HG03442 (cell line): ENCODE data around the gene RNF39.

Source experiments
- ATAC-seq: cut with Tn5 transposase; IDR thresholded peaks from one replicate; pipeline ENCODE4 v1.9.1; 2021; ENCODE audit warnings: mild to moderate bottlenecking, moderate library complexity; ENCODE audit not compliant: unreplicated experiment

RNF39 gene

DNA sequence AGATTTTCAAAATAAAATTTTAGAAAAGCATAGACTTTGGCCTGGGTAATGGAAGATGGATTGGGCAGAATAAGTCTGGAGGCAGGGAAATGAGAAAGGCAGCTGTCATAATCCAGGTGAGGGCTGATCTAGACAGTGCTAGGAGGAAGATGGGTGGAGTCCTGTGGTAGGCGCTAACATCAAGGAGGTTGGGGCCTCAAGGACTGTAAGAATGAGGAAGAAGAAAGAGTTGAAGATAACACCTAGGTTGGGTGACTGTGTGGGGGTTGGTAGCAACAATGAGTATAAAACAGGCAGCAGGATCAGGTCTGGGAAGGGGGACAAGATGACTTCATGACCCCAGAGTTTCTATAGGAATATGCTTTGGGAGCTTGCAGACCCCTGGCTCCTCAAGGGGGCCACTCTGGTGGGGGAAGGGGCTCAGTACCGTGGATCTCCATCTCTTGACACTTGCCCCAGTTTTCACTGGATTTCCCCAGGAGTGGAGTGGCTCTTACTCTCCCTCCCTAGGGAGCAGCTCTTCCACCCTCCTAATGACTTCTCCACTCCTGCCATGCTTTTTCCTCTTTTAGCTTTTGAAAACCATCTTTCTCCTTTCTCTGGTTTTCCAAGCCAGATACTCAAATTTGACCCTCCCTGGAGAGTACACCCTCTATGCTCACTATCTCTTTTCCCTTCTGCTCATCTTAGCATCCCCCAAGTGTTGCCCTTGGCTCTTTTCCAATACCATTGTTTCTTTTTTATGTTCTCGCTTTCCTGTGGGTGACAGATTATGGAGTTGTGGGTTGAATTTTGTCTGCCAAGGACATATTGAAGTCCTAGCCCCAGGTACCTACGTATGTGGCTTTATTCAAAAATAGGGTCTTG lies 22.6 kb upstream of the RNF39 start:
- no peak for ATAC-seq

DNA sequence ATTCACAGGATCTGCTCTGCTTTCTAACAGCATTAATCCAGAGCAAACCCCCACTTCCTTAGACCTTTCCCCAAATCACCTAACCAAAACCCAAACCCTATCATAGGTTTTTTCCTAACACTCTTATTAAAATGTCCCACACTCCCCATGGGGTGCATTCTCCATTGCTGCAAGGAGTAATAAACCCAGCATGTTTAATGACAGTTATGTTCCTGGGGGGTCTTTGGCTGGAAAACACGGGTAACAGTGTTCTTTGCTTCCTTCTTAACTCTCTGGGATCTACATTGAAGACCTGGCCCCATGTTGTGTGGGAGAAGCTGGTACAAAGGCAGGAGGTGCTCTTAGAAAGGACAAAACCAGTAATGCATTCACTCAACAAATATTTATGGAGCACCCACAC lies 21.3 kb upstream of the RNF39 start:
- no peak for ATAC-seq

DNA sequence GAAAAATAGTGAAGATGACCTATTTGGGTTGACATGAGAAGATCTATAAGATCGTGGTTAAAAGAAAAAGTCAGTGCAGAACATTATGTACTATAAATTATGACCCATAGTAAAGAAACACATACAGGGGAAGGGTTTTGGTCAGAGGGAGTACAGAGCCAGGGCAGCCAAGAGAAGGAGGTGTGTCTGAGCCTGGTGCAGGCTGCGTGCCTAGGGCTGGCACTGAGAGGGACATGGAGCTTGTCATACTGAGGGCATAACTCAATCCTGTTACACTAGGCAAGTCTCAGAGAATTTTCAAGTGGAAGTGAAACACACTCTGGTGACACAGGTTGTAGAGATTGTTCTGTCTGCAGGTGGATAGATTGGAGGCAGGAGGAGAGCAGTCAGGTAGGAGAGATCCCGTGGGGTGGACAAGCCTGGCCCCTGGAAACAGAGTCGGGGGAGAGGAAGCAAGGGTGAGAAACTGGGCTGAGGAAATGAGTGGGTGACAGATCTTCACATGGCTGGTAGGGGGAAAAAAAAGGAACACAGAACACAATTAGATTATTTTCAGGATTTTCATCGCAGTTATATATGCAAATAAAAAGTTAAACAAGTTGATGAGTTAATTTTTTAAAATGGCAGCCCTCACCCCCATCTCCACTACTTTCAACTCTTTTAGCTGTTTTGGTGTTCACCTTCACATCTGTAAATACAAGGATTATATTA lies 18.5 kb upstream of the RNF39 start:
- ATAC-seq: no peak

DNA sequence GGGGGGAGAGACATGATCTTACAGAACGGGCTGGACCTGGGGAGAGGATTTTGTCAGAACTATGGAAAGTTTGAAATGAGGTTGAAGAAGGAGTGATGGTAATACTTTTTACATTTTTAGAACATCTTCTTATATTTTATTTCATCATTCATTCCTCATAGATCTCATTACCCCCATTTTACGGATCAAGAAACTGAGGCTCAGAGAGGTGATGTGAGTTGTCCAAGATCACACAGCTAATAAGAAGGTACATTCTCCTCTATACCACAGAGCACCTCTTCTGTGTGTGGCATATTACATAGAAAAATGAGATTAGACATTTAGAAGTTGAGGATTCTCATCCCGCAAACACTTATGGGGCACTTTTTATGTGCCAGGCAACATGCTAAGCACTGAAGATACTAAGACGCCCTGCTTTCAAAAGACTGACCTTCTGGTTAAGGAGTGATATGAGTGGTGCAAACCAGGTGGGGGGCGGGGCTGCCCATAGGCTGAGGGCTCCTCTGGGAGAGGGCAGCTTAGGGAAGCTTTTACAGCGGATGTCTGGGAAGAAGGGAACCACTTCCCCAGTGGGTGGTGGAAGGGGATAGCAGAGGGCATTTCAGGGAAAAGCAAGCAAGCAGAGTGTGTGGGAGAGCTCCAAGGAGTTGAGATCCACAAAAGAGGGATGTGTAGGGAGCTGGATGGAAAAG lies 17.4 kb upstream of the RNF39 start:
- no peak for ATAC-seq

DNA sequence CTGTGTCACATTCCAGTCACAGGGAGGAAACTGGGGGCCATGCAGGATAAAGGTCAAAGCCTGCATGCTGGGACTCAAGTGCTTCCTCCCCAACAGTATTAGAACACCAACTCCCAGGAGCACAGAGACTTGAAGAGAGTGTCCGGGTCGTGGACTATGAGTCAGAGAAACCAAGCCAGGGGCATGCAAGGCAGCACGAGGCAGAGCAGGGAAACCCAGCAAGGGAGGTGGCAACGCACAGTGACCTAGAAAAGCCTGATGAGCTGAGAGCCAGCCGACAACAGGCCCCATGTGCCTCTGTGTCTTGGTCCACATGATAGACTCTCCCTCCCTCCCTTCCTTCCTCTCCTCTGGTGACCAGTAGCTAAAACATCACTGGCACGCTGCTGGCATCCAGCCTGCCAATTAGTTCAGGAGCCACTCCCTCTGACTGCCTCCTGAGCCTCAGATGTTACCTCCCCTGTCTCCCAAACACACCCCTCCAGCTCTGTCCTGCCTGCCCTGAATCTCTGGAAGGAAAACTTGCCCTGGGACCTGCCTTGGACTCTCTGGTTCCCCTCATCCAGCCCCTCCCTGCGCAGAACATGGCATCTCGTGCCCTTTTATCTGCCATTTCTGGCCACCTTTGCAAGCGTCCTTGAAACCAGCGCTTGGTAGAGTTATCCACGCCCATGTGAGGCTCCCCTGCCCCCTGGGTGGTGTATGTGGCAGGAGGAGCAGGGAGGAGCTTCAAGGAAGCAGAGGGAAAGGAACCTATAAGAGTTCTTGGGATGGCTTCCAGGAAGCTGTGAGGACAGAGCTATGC lies 16.2 kb upstream of the RNF39 start:
- ATAC-seq: no peak

DNA sequence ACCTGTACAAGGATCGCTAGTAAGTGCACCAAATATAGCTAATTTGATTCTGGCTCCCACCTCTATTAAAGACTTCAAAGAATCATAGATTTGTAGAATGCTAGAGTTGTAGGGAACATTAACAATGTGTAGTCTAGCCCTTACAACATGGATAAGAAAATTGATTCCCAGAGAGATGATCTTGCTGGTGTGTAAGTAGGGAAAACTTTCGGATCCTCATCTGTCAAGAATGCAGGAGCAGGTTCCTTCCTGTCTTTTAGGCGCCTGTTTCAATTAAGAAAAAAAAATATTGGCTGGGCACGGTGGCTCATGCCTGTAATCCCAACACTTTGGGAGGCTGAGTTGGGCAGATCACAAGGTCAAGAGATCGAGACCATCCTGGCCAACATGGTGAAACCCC lies 12.3 kb upstream of the RNF39 start:
- no peak for ATAC-seq

DNA sequence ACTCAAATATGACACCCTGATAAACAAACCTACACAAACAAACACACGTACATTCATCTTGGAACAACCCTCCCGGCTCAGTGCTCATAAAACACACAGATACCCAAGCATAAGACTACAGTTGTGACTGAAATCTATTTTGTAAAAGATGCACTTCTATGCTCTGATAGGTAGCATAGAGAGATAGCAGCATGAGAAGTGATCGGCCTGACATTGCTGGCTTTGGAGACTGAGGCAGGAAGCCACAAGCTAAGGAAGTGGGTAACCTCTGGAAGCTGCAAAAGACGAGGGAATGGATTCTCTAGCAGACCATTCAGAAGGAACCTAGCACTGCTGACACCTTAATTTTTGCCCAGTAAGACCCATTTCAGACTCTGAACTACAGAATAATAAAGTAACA lies 1.6 kb upstream of the RNF39 start:
- no peak for ATAC-seq

DNA sequence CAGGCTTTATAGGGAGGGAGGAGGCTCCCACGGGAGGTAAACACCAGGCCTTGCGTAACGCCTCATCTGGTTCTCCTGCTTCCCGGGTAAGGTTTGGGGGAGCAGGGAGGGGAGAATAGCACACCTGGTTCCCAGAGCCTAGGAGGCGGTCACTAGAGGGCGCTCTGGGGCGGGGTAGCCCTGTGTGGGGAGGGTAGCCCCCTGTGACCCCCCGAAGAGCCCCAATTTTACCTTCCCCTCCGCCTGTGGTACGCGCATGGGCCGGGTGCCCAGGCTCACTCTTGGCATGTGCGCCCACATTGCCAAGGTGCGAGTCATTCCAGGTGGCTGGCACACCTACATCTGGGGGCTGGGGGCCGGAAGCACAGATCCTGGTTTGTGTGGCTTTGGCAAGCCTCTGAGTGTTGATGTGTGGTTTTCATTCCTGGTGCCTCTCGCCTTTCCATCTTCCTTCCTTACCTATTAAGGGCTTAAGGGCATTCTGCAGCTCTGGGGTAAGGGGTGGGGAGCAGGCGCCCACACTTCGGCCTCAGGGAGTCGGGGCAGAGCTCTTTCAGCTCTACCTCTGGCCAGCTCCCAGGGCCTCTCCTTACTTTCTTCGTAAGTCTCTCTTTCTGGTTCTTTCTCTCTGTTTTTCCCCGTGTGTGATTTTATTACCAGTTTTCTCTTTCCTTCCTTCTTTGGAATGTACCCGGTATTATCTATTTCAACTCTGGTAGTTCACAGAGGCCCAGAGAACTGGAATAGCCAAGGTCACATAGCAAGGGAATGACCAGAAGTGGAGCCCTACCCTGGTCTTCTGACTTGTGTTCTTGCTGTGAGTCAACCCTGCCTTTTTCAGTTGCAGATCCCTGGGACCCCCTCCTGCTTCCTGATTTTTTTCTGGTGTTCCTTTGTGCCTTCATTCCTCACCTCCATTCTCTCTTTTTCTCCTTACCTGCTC lies 492 bp upstream of the RNF39 start:
- ATAC-seq: no peak

DNA sequence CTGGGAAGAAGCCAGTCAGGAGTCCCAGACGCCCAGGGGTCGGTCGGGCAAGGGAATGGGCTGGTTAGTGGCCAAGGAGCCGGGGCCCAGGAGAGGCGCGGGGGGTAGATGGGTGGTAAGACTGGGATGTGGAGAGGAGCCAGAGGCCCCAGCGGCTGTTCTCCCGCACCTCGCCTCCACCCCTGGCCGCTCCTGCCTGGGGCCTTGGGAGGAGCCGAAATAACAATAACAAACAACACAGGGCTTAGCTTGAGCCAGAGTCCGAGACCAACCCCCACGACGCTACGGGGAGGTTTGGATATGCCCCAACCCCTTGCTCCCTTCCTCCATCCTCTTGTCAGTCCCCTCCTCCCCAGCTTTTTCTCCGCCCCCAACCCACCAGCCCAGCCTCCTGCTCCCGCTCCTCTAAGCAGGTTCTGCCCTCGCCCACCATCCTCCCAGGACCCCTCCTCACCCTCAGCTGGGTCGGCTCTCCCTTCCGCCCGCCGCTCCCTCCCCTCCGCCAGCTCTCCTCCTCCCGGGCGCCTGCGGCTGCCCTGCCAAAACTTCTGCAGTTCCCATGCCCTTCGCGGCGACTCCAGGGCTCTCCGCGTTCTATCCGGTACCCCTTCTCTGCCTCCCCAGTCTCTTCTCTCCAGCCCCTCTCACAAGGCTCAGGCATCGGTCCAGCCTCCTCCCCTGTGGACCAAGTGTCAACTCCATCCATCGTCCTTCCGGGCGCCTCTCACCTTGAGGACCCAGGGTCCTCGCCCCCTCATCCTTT lies 1.1 kb downstream of the RNF39 start:
- no peak for ATAC-seq

DNA sequence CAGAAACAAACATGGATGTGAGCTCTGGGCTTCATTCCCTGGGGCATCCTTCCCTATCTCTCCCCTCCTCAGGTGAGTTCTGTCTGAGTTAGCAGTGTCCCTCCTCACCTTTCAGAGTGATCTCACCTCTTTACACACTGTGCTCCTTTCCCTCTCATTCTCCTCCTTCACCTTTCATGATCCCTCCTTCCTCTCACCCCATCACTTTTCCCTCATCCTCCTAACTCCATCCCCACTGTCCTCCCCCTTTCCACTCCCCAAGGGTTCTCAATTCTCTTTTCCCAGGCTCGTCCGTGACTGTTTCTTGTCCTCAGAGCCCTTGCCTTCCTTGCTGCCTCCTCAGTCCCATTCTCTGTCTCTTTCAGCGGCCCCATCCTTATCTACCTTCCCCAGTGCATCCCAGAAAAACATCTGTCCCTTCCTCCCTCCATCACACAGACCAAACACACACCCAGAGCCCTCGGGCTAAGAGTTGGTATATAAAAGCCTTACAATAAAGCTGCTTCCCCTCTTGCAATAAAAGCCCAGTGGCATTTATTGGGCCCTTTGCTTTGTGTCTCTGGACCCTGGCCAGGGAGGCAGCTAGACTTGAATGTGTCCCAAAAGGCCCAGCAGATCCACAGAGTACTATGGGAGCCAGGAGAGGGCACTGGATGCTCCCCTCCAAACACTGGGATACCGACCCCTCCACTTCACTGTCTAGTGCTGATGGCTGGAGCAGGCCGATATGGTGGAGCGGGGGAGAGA lies 1.9 kb downstream of the RNF39 start:
- no peak for ATAC-seq

DNA sequence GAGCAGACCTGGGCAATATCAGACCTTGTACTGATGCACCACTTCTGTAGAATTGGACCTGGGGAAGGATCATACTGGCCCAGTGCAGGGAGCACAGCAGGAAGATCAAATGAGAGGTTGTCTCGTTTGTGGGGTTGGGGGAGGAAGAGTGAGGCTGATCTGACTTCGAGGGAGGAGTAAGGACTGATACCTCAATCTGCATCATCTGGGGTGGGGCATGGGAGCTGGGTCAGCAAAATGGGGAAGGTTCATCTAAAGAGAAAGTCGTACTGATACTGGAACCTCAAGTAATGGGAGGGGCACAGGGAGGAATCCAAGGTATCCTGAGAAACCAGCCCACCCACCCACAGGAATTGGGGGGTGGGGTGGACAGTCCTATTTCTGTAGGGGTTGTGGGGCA lies 3.7 kb downstream of the RNF39 start:
- ATAC-seq: no peak

DNA sequence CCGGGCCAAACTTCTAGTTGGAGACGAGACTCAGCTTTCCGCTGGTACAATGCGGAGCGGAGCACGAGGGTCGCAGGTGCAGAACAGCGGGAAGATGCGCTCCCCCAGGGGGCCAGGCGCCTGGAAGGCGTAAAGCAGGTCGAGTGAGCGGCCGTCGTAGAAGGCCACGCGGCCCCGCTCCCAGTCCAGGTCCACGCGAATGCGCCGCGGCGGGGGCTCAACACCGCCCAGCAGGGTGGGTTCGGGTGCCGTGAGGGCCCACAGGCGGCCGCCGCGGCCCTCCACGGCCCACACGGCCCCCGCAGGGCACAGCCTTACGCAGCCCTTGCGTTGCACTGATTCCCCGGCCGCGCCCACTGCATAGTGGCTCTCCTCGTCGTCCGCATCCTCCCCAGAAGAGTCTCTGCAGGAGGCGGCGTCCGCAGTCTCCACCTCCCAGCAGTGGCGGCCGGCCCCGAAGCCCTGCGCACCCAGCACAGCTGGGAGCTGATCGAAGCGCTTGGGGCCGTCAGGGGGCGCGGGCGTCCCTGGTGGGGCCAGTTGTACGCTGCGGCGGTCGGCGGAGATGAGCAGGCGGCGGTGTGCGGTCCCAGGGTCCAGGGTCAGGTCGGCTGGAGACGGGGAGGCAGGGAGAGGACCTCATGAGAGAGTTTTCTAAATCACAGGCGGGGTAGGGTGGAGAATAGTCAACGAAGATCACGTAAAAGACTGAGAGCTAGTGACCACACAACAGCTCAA lies 4.3 kb downstream of the RNF39 start:
- ATAC-seq: no peak

DNA sequence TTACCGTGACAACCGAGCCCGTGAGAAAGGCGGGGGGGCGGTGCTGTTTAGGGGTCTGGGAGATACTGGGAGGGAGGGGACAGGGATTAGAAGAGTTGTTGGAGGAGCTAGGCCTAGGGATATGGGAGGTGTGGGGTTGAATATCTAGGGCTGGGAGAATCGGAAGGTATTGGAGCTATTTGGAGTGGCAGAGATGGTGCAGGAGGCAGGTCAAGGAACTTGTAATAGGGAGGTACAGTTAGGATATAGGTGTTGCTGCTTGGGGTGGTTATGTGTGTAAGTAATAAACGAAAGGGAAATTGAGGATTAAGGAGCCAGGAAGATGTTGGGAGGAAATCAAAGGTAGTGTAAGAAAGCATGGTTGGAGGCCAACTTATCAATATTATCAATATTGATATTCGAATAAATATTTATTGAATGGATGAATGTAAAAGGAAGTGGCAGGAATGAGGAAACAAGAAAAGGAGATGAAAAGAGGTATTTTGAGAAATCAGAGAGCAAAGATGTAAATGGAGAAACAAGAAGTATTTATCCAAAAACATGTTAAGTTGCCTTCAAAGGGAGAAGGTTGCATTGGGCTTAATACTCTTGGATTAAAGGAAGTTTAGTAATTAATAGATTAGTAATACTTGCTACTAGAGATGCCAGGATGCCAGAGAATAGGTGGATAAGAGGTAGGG lies 8.0 kb downstream of the RNF39 start:
- ATAC-seq: no peak

DNA sequence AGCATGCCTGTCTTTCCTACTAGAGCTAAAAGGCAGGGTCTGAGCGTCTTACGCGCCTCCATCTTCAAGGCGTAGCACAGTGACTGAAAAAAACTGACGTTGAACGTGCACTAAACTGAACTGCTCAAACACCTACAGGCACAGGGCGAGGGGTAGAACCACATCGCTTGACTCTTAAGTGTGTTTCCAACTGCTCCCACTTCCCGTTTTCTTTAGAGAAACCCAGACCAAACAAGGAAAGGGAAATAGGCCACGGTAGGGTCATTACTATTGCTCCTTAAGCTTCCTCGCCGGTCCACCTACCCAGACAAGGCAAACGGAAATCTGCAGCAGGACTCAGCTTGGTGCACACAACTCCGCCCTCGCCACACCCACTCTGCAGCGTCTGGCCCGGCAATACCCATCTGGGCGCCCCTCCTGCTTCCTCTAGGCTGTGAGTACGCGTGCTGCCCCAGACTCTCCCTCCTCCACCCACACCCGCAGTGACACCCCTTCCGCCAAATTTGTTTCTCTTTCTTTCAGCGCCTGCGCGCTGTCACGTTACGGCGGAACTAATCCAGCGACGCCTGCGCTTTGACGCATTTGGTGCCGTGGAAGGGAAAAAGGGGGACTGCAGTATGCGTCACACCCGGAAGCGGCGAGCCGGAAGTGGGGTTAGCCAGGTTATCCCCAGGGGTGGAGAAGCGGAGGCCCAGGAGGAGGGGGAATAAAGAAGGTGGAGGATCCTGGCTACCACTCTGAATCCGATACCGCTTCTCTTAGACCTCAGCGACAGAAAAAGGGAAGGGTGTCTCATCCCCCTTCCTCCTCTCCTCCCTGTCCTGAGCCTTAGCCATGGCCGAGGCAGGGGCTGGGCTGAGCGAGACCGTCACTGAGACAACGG lies 8.8 kb downstream of the RNF39 start, which contains the start of gene PPP1R11:
Gene PPP1R11, plus strand, starts transcription at position 622 of the 883 bp plus-strand sequence. Its CDS starts 213 bp downstream, at position 835.
- peak; percentile 91 for ATAC-seq

DNA sequence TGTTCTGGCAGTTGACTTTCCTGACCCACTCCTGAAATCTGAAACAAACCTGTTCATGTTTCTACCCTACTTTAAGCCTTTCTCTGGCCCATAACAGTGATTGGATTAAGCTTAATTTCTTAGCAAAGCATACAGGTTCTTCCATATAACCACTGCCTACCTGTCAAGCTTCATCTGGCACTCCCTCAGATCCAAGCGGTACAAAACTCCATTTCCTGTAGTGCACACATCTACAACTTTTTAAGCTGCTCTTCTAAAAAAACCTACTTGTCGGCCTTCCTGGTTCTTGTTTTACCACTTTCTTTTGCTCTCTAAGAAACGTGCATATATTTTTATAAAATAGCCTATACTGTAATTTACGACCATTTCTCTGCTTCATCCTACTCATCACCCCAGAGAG lies 9.5 kb downstream of the RNF39 start:
- ATAC-seq: no peak

DNA sequence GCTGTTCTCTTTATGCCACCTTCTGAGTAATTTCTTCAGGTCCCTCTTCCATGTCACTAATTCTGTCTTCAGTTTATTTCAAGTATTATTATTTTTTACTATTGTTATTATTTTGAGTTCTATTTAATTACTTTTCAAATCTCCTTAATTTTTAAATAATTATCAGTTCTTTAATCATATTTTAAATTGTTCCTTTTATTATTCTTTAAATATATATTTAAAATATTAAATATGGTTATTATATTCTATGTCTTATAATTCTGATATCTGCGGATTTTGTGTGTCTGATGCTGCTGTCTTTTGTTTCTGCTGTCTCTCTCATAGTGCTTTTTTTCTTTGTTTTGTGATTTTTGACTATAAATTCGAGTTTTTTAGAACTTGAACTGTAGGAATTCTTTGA lies 12.3 kb downstream of the RNF39 start:
- ATAC-seq: no peak
